ENCODE results near the gene GMPR.
A peak's percentile ranks its signal among the peaks of the same experiment; 100 is the strongest.

Gene GMPR

DNA sequence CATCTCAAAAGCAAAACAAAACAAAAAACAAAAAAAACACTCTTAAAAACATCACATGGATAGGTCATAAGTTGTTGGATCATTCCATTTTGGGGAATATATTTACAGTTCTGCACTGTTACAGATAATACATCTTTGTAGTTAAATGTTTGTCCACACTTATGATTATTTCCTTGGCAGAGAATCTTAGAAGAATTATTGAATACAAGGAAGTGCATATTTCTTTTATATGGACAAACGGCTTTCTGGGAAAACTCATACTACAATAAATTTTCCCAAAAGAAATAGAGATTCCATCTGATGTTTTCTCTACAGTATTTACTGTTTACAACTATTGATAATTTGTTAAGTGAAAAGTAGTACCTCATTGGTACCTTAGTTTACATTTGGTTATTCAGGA lies 33.8 kb downstream of the GMPR start:
- DNase-seq (ENCODE audit: low read depth in 2 of 2), result no peak

DNA sequence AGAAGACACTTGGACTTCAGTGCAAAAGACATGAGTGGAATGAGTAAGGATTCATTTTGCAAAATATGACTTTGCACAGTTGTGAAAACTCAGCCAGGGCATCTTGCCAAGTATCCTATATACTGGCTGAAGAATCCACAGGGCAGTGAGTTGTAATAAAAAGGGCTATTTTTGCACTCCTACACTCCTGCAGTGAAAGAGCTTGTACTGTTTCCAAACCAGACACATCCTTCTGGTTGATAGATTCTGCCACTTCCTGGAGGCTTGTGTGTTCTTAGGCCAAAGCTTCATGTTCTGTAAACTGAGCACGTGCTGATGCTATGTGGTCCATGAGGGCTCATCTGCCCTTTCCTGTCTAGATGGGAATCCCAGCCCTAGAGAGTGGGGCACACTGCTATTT lies 34.9 kb downstream of the GMPR start:
- peak; percentile 64 for DNase-seq (ENCODE audit: low read depth in 2 of 2)

DNA sequence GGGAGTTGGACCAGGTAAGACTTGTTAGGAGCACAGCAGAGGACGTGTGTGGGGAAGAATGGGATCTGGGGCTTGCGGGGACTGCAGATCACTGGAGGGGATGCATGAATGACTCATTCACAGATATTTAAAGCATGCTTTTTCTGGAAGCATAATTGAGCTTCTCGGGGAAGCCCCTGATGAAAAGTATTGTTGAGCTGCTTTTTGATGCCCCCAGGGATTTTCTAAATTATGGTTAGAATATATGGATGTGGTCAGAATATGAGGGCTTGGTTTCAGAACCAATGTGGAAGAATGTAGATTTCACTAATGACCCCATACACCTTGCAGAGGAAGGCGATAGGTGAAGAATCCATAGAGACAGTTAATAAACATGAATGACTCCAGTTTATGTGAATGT lies 36.1 kb downstream of the GMPR start:
- peak in 1 of 2 experiments; percentile 5 for DNase-seq (ENCODE audit: low read depth in 2 of 2)

DNA sequence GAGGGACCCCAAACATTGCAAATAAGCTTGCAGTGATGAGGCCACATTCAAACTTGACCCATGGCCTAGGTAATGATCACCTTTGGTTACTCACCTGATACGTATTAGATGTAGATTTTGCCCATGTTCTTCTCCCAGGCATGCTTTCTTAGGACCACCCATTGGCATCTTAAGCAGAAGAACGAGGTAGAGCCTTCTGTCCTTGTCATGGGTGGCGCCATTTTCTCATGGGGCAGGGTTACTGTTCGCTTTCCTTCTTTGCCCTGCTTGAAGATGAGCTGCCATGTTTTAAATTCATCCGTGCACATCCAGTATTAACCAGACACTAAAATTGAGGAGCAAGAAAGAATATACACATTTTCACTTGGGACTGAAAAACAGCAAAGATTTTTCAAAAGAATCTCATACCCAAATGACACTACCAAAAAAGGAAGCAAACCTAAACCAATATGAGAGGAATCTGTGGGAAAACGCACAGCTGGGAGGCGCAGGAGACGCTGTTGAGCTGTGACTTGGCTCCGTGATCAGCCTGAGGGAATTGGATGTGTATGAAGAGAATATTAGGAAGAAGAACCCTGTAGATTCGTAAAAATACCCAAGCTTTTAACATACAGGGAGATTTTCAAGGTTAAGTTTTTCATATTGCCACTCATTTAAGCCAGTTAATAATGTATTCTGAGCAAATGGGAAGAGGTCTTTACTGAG lies 36.6 kb downstream of the GMPR start:
- no peak for DNase-seq (ENCODE audit: low read depth in 2 of 2)

DNA sequence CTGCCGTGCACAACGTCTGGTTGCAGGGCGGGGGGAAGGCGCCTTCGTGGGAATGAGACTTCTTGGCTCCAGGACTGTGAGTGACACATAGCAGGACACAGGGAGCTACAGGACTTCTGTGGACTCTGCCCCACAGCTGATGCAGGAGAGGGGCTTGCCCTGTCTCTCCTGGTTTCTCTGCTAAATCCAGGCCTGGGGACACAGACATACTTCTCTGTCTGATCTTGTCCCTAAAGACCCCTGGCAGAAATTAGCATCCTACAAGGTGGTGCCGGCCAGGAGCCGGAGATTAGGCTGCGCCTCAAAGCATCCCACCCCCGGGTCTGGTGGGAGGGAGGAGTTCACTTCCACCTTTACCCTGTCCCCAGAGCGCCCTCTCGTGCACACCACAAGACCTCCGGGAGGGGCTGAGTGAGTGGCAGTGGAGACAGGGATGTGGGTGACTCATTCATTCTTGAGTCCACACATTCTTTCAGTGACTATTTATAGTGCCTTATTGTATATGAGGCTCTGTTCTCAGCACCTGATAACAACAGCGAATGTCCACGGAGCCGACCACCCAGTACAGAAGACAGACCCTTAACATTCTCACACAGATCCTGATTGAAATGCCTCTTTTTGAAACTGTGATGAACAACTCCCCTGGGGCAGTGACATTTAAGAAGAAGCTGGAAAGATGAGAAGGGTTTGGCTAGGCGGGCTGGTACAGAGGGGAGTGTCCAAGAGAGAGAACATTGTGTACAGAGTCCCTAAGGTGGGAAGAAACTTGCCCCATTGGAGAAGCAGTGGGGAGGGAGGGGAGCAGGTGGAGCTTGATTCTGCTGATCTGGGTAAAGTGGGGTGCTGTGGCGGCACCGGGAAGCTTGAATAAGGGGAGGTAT lies 39.0 kb downstream of the GMPR start:
- DNase-seq (ENCODE audit: low read depth in 2 of 2), result peak; percentile 60 to 61

DNA sequence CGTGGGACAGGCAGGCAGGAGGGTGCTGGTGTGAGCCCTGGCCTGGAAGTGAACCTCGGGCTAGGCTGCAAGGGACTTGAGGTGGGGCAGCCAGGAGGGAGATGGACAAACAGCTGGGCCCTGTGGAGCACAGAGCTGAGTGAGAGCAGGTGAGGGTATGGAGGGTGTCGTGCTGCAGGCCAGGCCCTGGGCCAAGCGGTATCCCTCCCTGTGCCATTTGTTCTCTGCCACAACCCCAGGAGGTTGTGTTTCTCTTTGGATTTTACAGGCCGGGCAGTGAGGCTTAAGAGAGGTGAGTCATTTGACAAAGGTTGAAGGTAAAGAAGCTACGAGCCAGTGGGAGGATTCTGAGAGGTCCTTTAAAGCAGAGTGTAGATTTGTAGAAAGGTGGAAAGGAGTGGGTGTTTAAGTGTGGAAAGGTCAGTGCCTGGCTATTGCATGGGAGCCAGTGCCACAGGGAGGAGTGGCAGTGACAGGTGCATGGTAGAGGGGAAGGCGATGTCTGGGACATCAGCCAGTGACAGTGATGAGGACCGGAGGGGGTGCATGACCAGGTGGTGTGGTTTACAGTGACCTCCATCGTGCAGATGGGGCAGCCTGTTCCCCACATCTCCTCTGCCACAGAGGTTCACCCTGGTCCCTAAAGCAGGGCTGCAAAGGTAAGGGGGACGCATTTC lies 39.8 kb downstream of the GMPR start:
- no peak for DNase-seq (ENCODE audit: low read depth in 2 of 2)

DNA sequence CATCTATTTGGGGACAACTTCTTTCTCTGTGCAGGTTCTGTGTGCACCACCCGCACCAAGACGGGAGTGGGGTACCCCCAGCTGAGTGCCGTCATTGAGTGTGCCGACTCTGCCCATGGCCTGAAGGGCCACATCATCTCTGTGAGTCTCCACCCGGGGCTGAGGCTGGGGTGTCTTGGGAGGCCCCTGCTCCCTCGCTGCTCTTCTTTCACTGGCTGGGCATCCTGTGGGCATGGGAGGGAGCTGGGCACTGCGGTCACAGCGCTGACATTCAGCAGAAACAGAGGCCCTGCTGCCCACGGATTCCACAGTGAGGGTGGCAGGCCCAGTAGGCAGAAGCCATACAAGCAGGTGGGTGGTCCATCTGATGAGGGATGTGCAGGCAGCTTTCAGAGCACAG lies 40.4 kb downstream of the GMPR start:
- no peak for DNase-seq (ENCODE audit: low read depth in 2 of 2)

DNA sequence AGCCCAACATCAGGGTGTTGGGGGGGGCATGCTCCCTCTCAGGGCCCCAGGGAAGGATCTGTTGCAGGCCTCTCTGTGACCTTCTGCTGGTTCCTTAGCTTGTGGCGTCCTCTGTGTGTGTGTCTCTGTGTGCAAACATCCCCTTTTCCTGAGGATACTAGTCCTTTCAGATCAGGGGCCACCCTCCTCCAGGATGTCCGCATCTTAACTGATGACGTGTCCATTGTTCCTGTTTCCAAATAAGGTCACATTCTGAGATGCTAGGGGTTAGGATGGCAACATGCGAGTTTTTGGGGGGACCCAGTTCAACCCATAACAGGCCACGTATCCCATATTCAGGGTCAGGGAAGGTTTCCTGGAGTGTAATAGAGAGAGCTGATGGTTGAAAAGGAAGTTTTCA lies 40.9 kb downstream of the GMPR start:
- no peak for DNase-seq (ENCODE audit: low read depth in 2 of 2)

DNA sequence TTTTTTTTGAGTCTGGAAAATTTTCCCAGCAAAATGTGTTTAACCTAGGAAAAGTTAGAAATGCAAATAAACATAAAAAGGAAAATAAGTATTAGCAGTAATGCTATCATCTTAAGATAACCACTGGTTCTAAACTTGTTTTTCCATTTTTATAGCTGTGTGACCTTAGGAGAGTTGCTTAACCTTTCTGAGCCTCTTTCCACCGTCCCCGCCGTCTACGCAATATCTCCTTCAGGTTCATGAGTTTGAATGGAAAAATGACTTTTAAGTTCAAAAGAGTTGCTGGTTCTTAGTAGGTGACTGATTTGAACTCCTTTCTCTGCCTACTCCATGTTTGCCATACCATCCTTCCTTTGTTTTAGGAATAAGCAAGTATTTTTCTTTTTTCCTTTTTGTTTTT lies 44.0 kb downstream of the GMPR start:
- DNase-seq (ENCODE audit: low read depth in 2 of 2), result no peak

DNA sequence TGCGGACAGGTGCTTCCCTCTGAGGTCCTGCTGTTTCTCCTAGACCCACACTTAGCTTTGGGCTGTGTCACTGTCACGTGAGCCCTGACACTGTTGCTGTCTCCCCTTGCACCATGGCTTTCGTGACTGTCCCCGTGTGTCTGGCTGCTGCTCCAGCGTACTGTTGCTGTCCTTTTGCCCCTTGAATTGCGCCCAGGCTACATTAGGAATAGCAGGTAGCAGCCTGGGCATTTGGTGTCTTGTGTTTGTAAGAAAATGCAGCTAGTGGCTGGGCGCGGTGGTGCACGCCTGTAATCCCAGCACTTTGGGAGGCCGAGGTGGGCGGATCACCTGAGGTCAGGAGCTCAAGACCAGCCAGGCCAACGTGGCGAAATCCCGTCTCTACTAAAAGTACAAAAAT lies 46.1 kb downstream of the GMPR start:
- DNase-seq (ENCODE audit: low read depth in 2 of 2), result no peak

DNA sequence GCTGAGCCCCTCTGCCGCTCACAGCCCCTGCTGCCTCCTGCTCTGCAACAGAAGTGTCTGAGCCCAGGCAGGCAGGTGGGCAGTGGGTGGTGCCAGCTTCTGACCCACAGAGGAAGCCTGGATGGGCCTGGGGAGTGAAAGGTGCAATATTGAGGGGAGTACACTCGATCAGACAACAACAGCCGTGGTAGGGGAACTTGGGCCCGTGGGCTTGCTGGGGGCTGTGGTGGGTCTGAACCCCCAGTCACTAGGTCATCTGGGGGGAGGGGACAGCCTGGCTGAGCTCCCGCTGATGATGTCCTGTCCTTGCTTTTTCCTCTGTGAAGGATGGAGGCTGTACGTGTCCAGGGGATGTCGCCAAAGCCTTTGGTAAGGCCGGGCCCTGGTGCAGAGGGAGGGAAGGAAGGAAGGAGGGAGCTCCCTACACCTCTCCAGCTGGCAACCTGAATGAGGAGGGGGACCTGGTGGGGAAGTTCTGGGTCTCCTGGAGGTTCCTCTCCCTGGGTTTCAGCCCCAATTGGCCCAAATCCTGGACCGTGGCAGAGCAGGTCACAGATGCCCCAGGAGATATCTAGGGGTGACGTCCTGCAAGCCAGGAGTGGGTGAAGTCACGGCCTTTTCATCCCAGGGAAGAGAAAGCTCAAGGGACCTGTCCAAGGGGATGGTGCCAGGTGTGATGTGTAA lies 47.2 kb downstream of the GMPR start:
- no peak for DNase-seq (ENCODE audit: low read depth in 2 of 2)

DNA sequence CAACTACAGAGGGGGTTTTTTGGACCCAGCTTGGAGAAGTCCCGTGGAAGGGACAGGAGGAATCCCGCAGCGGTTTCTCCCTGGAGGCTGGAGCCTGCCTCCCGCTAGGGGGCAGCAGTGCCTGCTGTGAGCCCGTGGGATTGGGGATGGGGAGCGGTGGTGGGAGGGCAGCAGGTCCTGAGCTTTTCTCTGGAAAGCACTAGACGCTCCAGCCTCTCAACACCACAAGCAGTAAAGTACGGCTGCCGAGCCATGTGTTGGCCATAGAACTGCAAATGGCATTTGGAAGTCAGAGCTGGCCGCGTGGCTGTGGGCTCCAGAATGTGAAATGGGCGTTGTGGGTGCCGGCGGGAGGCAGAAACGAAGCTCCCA lies 47.8 kb downstream of the GMPR start:
- DNase-seq (ENCODE audit: low read depth in 2 of 2), result peak in 1 of 2 experiments; percentile 7

DNA sequence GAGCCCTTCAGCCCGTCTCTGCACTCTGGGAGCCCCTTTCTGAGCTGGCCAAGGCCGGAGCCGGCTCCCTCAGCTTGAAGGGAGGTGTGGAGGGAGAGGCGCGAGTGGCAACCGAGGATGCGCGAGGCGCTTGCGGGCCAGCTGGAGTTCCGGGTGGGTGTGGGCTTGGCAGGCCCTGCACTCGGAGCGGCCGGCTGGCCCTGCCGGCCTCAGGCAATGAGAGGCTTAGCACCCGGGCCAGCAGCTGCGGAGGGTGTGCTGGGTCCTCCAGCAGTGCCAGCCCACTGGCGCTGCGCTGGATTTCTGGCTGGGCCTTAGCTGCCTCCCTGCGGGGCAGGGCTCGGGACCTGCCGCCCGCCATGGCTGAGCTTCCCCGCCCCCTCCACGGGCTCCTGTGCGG lies 49.8 kb downstream of the GMPR start:
- DNase-seq (ENCODE audit: low read depth in 2 of 2), result no peak

DNA sequence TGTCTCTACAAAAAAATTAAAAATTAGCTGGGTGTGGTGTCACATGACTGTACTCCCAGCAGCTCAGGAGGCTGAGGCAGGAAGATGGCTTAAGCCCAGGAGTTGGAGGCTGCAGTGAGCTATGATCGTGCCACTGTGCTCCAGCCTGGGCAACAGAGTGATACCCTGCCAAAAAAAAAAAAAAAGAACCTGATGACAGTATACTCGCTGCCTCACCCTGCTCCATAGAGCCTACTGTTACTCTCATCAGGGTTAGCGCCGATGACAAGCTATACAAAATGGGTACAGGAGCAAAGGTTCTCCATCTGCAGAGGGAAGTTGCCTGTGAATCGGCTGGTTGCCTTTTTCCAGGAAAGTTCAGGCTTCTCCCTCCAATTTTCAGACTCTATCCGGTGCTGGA lies 53.4 kb downstream of the GMPR start:
- DNase-seq (ENCODE audit: low read depth in 2 of 2), result no peak

DNA sequence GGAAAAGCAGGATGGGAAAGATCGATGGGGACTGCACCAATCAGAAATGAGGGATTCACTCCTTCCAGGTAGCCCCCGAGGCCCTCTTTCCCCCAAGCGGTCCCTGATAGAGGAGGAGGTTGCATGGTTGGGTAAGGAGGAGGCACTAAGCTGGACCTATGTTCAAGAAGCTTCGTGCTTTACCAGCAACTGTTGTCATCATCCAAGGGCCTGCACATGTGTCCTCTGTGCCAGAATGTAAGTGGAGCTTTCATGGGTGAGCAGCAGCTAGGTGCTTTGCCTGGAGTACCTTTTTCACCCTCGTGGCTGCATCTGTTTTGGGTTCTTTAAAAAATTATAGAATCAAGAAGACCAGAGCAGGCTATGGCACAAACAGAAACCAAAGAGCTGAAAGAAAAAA lies 54.0 kb downstream of the GMPR start:
- no peak for DNase-seq (ENCODE audit: low read depth in 2 of 2)

DNA sequence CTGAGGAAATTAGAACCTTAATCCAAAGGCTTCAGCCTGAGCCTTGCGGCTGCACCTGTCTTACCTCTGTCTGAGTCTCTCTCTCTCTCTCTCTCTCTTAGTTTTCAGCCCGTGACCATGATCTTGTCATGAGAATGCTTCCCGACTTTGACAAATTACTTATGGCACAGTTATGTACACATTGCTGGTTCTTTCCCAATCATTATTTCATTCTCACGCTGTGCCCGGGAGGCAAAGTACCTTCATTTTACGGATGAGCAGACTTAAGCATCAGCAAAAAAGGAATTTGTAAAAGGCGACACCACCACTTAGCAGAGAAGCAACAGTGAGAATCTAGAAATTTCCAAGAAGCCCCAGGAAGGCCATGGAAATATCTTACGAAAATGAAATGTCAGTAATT lies 54.6 kb downstream of the GMPR start:
- DNase-seq (ENCODE audit: low read depth in 2 of 2), result no peak

DNA sequence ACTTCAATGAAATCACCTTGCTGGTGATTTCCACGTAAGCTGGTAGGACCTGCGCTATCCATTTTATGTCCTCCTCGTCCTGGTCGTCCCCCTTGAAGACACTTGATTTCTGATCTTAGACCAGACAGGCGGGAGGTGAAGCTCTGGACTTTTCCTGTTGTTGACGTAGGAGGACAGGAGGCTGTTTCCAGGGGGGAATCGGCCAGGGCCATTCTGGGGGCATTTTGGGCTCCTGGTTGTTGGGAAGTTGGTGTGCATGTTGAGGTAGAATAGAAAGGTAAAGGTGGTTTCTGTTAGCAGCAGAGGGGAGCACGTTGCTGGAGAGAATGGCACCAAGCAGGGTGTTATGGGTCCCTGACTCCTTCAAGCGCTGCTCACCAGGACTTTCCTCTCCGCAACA lies 56.0 kb downstream of the GMPR start:
- no peak for DNase-seq (ENCODE audit: low read depth in 2 of 2)

DNA sequence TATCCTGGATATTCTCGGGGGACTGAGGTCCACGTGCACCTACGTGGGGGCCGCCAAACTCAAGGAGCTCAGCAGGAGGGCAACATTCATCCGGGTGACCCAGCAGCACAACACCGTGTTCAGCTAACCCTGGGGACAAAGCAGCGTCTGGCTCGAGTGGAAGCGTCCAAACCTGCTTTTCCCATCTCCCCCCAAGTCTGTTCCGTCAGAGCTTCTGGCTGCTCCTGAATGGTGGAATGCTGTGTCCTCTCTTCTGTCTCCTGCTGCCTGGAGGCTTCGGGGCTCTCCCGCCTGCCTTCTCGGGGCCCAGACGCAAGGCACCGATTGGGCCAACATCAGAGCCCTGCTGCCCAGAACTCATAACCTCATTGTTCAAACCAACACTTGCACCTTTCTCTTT lies 56.7 kb downstream of the GMPR start:
- DNase-seq (ENCODE audit: low read depth in 2 of 2), result no peak

DNA sequence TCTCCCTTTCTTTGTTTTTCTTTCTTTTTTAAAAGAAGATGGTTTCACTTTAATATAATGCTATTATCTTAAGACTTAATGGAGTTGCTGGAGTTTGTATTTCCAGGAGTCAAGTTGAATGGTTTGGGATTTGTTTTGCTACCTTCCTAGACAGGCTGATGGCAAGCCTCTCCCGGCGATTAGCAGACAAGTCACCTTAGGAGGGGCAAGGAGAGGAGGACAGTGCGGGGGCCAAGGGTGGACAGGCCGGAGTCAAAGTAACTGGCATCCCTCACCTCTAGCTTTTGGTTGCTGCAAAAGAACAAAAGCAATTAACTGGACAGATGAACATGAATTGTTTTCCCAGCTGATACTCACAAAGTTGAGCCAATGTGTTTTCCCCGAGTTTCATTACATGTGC lies 57.1 kb downstream of the GMPR start:
- no peak for DNase-seq (ENCODE audit: low read depth in 2 of 2)

DNA sequence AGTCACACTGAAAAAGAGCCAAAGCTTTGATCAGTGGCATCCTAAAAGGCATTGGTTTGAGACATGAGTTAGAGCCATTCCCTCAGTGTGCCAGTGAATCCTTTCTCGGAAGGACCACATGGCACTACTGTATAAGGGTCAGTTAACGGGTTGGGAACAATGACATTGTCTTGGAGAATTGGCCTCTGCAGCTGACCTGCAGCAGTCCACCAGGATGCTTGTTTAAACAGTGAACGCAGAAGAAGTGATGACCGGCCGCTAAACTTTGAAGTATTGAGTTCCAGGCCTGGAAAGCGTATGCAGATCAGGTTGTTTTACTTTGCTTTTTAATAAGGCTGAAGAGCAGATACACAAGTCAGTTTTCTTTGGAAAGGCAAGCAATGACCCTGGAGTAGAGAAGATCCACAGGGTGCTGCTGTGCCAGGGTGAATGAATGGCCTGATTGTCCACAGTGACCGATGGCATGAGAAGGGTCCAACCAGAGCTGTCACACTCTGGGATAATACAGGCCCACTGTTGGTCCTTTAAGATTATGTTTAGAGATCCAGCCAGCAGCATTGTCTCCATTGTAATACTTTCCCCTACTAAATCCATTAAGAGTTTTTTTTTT lies 57.8 kb downstream of the GMPR start:
- no peak for DNase-seq (ENCODE audit: low read depth in 2 of 2)

DNA sequence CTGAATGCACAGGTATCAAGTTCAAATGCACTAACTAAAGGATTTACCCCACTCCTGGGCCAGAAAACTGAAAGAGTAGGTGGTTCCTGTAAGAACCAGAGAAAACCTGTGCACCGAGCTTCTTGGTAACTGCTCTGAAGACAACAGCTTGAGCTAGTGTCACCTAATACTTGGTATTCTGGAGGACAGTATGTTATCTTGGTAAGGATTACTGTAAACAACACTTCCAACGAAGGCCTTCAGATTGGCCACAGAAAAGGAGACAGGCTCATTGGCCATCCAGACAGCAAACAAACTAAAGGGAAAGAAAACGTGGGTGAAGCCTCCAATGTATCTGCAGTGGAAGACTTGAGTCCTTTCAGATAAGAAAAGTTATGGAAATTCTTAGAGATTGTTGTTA lies 61.5 kb downstream of the GMPR start:
- no peak for DNase-seq (ENCODE audit: low read depth in 2 of 2)

DNA sequence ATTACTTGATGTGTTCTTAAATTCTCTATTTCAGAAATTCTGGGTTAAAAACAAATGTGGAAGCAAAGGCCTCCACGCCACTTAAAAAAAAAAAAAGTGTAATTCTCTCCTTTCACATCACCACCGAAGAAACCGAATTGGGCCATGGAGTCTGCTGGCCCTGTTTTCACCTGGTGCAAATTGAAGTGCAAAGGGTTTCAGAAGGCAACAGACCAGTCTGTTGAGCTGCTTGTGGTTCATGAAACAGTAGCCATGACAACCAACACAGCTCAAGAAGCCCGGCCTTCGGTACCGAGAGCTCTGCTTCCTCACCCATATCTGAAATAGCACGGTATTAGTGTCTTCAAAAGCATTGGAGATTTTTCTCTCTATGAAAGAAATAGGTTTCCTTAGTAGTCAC lies 63.1 kb downstream of the GMPR start:
- DNase-seq (ENCODE audit: low read depth in 2 of 2), result no peak
